K562 (cell line): ENCODE measurements around the gene RPL10A. TPM values are rescaled to one million over a fixed set of nuclear protein-coding genes. Genes with fewer than 3 reads are reported as not detected.

Experiments used
- ATAC-seq: fragments of 200-7000 bp; cut with Tn5 transposase; 3 replicates; pipeline ENCODE4 v1.9.1; 2020; ENCODE audit warnings: moderate library complexity
- BruUV-seq: library from RNA; stranded (reverse); fragments of 400-500 nt; replicated peaks from 2 replicates; lab custom pipeline; 2021; lab: Mats Ljungman, UMichigan
- CTCF ChIA-PET: fragments of 300-600 bp; formaldehyde crosslinking; extraction: SDS; loops from one replicate; lab custom pipeline; 2021; ENCODE audit warnings: low intra/inter-chr PET ratio; lab: Yijun Ruan, JAX
- POLR2A ChIA-PET: fragments of 300-600, 350-650 bp; sonication (Branson Sonifier 250); formaldehyde crosslinking; extraction: SDS; loops from one replicate; lab custom pipeline; 2021; ENCODE audit warnings: antibody characterized with exemption, inconsistent platforms; lab: Yijun Ruan, JAX
- DNase-seq, 4 experiments: peaks; one replicate each; pipeline versions ENCODE4 v3.0.0 to v3.0.0-alpha.2; 2011 to 2018; ENCODE audit warnings: low spot score in 3 of 4, mixed read lengths in 3 of 4; ENCODE audit errors: extremely low read depth in 1 of 4
- FAIRE-seq: peaks from 2 replicates; lab custom pipeline; 2011; peaks lifted over from hg19 to GRCh38; lab: Jason Lieb, UNC
- H2AFZ ChIP-seq: 2 replicates; pipeline ENCODE4 v1.6.0; 2011; ENCODE audit warnings: low read depth, low read length, control low read depth, inconsistent platforms
- H3K27ac ChIP-seq: fragments of 200-600 bp; 3 replicates; pipeline ENCODE4 v1.8.0; 2011; ENCODE audit warnings: low read depth, mild to moderate bottlenecking, control low read depth, inconsistent platforms, low read length, moderate library complexity, mixed read lengths; ENCODE audit errors: extremely low read depth
- H3K27me3 ChIP-seq, 2 experiments: fragments of 300-600 bp in 1 of 2; 2 replicates in 1 of 2; 3 replicates in 1 of 2; pipeline versions ENCODE4 v1.6.0 to v1.8.0; 2011; ENCODE audit warnings: inconsistent platforms in 2 of 2, low read length in 2 of 2, mild to moderate bottlenecking in 1 of 2, mixed read lengths in 1 of 2, moderate library complexity in 1 of 2; ENCODE audit not compliant: control insufficient read depth in 2 of 2, insufficient read depth in 2 of 2
- H3K36me3 ChIP-seq: fragments of 300-600 bp; 3 replicates; pipeline ENCODE4 v1.8.0; 2011; ENCODE audit warnings: mild to moderate bottlenecking, low read length, inconsistent platforms; ENCODE audit not compliant: control insufficient read depth, insufficient read depth
- H3K4me1 ChIP-seq, 2 experiments: fragments of 200-600 bp in 1 of 2; replicated peaks in 1 of 2; 2 replicates in 1 of 2; 3 replicates in 1 of 2; pipeline versions ENCODE4 v1.5.1 to v1.8.0; 2011; ENCODE audit warnings: inconsistent platforms in 2 of 2, low read length in 2 of 2, mild to moderate bottlenecking in 1 of 2, mixed read lengths in 1 of 2, moderate library complexity in 1 of 2; ENCODE audit not compliant: control insufficient read depth in 2 of 2, insufficient read depth in 2 of 2
- H3K4me2 ChIP-seq: 2 replicates; pipeline ENCODE4 v1.6.1; 2011; ENCODE audit warnings: low read length, control low read depth, inconsistent platforms, mixed read lengths; ENCODE audit not compliant: insufficient read depth
- H3K4me3 ChIP-seq: fragments of 200-600 bp; sonication (generic), shearing (Covaris generic); 2 replicates; pipeline ENCODE4 v1.5.1; 2016; ENCODE audit warnings: control low read depth, inconsistent platforms
- H3K79me2 ChIP-seq: fragments of 200-600 bp; 3 replicates; pipeline ENCODE4 v1.8.0; 2011; ENCODE audit warnings: low read length, inconsistent platforms; ENCODE audit not compliant: control insufficient read depth, insufficient read depth
- H3K9ac ChIP-seq, 2 experiments: 2 replicates each; pipeline versions ENCODE4 v1.6.0 to v1.6.1; 2011; ENCODE audit warnings: low read depth in 2 of 2, low read length in 2 of 2, control low read depth in 1 of 2, inconsistent platforms in 1 of 2, mild to moderate bottlenecking in 1 of 2, mixed read lengths in 1 of 2; ENCODE audit not compliant: insufficient read depth in 1 of 2
- H3K9me1 ChIP-seq: one replicate; pipeline ENCODE4 v1.6.0; 2011; ENCODE audit warnings: inconsistent platforms, mild to moderate bottlenecking, low read length, moderate library complexity; ENCODE audit not compliant: control insufficient read depth, insufficient read depth
- H3K9me3 ChIP-seq: replicated peaks from 2 replicates; pipeline ENCODE4 v1.5.1; 2011; ENCODE audit warnings: low read depth, low read length, inconsistent platforms; ENCODE audit not compliant: control insufficient read depth, insufficient read depth
- H4K20me1 ChIP-seq: replicated peaks from 2 replicates; pipeline ENCODE4 v1.6.1; 2011; ENCODE audit warnings: low read length, inconsistent platforms, mixed read lengths; ENCODE audit not compliant: control insufficient read depth, insufficient read depth
- CREB1 ChIP-seq, 2 experiments: sonication (generic) in 1 of 2; formaldehyde crosslinking in 1 of 2; IDR thresholded peaks; 2 replicates each; pipeline versions ENCODE4 v1.6.1 to v1.8.0; 2012 to 2022; ENCODE audit warnings: inconsistent platforms in 1 of 2, mild to moderate bottlenecking in 1 of 2, missing genetic modification reagents in 1 of 2, moderate library complexity in 1 of 2
- MXI1 ChIP-seq: IDR thresholded peaks from 2 replicates; pipeline ENCODE4 v1.6.1; 2011; ENCODE audit warnings: low read depth, mild to moderate bottlenecking, improper control_type of control experiment, low read length
- NBN ChIP-seq: fragments of 450-650 bp; IDR thresholded peaks from 2 replicates; pipeline ENCODE4 v1.6.1; 2016; ENCODE audit warnings: low read depth, mild to moderate bottlenecking
- PHF8 ChIP-seq: fragments of 200-600 bp; sonication (generic); IDR thresholded peaks from 2 replicates; pipeline ENCODE4 v1.6.1; 2012; ENCODE audit warnings: mixed run types, mild to moderate bottlenecking, inconsistent platforms, low read length, moderate library complexity, borderline replicate concordance
- RBBP5 ChIP-seq: fragments of 200-600 bp; sonication (generic); IDR thresholded peaks from 2 replicates; pipeline ENCODE4 v1.6.1; 2012; ENCODE audit warnings: borderline replicate concordance, mild to moderate bottlenecking, low read length, control low read depth, inconsistent platforms; ENCODE audit not compliant: insufficient read depth, poor library complexity, severe bottlenecking
- SAFB2 ChIP-seq: fragments of 200-400 bp; formaldehyde crosslinking; IDR thresholded peaks from 2 replicates; pipeline ENCODE4 v1.6.1; 2018; ENCODE audit warnings: borderline replicate concordance, low read length, low read depth, moderate library complexity; ENCODE audit not compliant: severe bottlenecking
- ZNF23 ChIP-seq: fragments of 250-450 bp; sonication (Bioruptor Pico); IDR thresholded peaks from 2 replicates; pipeline ENCODE4 v1.4.0; 2020; ENCODE audit warnings: mild to moderate bottlenecking
- ZNF24 ChIP-seq: fragments of 450-650 bp; IDR thresholded peaks from 2 replicates; pipeline ENCODE4 v1.6.1; 2016
- WGBS: fragments of 100-300 bp; shearing (Covaris generic); methylation state at CpG from one replicate; pipeline ENCODE4 v1.1.6; 2016; ENCODE audit warnings: low coverage, mixed read lengths; ENCODE audit not compliant: insufficient coverage; ENCODE audit errors: missing lambda C conversion rate; 5-methylcytosine and 5-hydroxymethylcytosine counted together
- in situ Hi-C: fragments of 300-500 bp; cut with MboI; formaldehyde crosslinking; loops from 4 replicates; pipeline ENCODE4 v1.15.0; 2018; ENCODE audit warnings: inconsistent platforms, mixed read lengths
- intact Hi-C: fragments of 100-400 bp; cut with micrococcal nuclease; formaldehyde crosslinking; loops from 2 replicates; pipeline ENCODE4 v1.14.2; 2022
- polyA plus RNA-seq, 8 experiments: library from polyadenylated mRNA; depleted of rRNA in 4 of 8; stranded (reverse) in 5 of 8; unstranded in 3 of 8; fragments of >200 nt; fragmentation: Nextera tagmentation in 2 of 8; fragmentation: Illumina TruSeq in 1 of 8; extraction: Ambion mirVana in 2 of 8; extraction: Trizol in 1 of 8; gene quantifications; 2 replicates each; pipeline versions ENCODE4 v1.2.1 to v1.2.3, GENCODE V29; 2011 to 2014; ENCODE audit warnings: inconsistent platforms in 1 of 8, missing spikeins in 1 of 8
- total RNA-seq, 7 experiments: library from RNA; depleted of rRNA in 6 of 7; stranded (reverse); fragments of >200 nt in 6 of 7; fragmentation: Illumina TruSeq in 2 of 7; extraction: Trizol in 2 of 7; gene quantifications; 2 replicates each; pipeline versions ENCODE4 v1.2.1 to v1.2.3, GENCODE V29; 2011 to 2021; ENCODE audit warnings: low replicate concordance in 1 of 7
- TF ChIP-seq, protein P1 (sequence below): fragments of 450-650 bp; IDR thresholded peaks from 2 replicates; pipeline ENCODE4 v1.6.1; 2016; ENCODE audit warnings: low read depth, mild to moderate bottlenecking, moderate library complexity
- TF ChIP-seq, protein P2 (sequence below): IDR thresholded peaks from 2 replicates; pipeline ENCODE4 v1.6.1; 2012; ENCODE audit warnings: low read depth, low read length, improper control_type of control experiment, borderline replicate concordance

RPL10A gene
- total and polyA plus RNA-seq, 9 of the 15 experiments (the other 6 are each of a cell fraction or from before 2014, with no cell fraction given), result 1,589 to 3,237 (median 2,116) TPM

DNA sequence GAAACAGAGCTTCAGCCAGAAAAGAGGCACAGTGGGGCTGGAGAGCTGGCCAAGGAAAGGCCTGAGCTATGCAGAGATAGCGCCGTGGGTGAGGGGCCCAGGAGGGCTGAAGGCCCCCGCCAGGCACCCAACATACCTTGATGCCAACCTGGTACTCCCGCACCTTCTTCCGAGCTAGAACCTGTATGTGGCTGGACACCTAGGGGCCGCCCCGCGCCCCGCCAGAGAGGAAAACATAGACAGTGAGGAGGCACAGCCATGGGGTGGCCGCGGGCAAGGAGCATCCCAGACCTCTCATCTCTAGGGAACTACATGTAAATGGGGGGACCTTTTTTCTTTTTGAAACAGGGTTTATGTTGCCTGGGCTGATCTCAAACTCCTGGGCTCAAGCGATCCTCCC lies 12.0 kb downstream of the RPL10A start:
- H2AFZ ChIP-seq, result no peak overlapping the region
- H3K27me3 ChIP-seq, result no peaks in the 10 kb centered on the region
- ATAC-seq, result no peak
- ChIA-PET CTCF (no interaction called here), POLR2A (interaction anchor here (4.5 to 9.5 kb wide), 2 partner anchors 9 to 10 kb away, joined by 34 to 167 read pairs; partner anchors contain the start of gene RPL10A)
- no peak overlapping the region for H3K9ac ChIP-seq
- H3K4me1 ChIP-seq, result peaks cover 4 to 24% of the 10 kb centered on the region in 2 experiments; a peak in 3 of 5 replicates
- no peak for FAIRE-seq
- H3K27ac ChIP-seq, result no peak overlapping the region
- no peak overlapping the region for H3K4me2 ChIP-seq
- DNase-seq, result no peak
- BruUV-seq, result no TSS peak
- no peaks in the 10 kb centered on the region for H3K9me1 ChIP-seq
- H4K20me1 ChIP-seq, result peaks cover 7% of the 10 kb centered on the region; the same call in 1 of the 2 replicates
- H3K79me2 ChIP-seq, result no peaks in the 10 kb centered on the region
- in situ Hi-C loops (no loop called here), intact Hi-C loops (no loop called here)
- H3K4me3 ChIP-seq, result no peak overlapping the region
- TF ChIP-seq, protein P1, sequence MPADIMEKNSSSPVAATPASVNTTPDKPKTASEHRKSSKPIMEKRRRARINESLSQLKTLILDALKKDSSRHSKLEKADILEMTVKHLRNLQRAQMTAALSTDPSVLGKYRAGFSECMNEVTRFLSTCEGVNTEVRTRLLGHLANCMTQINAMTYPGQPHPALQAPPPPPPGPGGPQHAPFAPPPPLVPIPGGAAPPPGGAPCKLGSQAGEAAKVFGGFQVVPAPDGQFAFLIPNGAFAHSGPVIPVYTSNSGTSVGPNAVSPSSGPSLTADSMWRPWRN, result no peak
- no peak for TF ChIP-seq ZNF24
- TF ChIP-seq RBBP5, result no peak
- no peak for TF ChIP-seq ZNF23 (CRISPR knock-in tag)
- TF ChIP-seq PHF8, result no peak
- no peak for TF ChIP-seq SAFB2
- TF ChIP-seq, protein P2, sequence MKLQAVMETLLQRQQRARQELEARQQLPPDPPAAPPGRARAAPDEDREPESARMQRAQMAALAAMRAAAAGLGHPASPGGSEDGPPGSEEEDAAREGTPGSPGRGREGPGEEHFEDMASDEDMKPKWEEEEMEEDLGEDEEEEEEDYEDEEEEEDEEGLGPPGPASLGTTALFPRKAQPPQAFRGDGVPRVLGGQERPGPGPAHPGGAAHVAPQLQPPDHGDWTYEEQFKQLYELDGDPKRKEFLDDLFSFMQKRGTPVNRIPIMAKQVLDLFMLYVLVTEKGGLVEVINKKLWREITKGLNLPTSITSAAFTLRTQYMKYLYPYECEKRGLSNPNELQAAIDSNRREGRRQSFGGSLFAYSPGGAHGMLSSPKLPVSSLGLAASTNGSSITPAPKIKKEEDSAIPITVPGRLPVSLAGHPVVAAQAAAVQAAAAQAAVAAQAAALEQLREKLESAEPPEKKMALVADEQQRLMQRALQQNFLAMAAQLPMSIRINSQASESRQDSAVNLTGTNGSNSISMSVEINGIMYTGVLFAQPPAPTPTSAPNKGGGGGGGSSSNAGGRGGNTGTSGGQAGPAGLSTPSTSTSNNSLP, result no peak
- no peak for TF ChIP-seq MXI1
- TF ChIP-seq CREB1 (IDR thresholded peaks at IDR 0.05), result no peak
- no peak for TF ChIP-seq CREB1 (CRISPR knock-in tag; IDR thresholded peaks at IDR 0.05)
- no peak for TF ChIP-seq NBN
- no peaks in the 10 kb centered on the region; the same call in 2 of the 3 replicates for H3K36me3 ChIP-seq
- WGBS, result 84% methylated on average over 12 of the region's 12 CpGs
- H3K9me3 ChIP-seq, result no peaks in the 10 kb centered on the region
